GM18526 (cell line): ENCODE results near the gene GRK1.

ENCODE experiments used
- POLR2A ChIP-seq: IDR thresholded peaks from 3 replicates; pipeline ENCODE4 v1.6.1; 2011; ENCODE audit not compliant: insufficient read length; ENCODE audit errors: extremely low read depth

GRK1 gene

GRCh38 chr13:113765564-113765910 is 98.5 kb downstream of the GRK1 start:
- no peak for TF ChIP-seq POLR2A

DNA sequence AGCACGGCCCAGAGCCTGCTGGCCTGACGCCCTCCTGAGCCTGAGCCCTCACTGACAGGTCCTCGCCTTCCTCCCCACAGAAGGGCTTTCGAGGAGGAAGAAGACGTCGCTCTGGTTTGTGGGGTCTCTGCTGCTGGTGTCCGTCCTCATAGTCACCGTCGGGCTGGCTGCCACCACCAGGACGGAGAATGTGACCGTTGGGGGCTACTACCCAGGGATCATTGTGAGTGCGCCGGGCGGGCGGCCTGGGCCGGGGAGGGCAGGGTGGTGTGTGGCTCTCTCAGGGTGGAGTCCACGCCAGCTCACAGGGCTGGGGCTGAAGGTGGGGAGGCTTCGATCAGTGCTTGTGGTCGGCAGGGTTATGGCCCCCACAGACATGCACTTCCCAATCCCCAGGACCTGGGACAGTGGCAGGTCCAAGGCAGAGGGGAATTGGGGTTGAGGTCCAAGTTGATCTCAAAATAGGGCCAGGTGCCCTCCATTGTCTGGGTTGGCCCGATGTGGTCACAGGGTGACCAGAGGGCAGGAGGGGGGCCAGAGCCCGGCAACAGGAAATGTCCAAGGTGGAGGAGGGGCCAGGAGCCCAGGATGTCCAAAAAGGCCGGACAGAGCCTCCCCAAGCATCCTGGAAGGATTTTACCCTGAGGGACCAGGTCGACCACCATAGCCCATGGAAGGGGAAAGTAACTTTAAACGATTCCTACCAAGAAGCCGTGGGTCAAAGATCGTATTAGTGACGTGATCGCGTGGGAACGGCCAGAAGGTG is 99.2 kb downstream of the GRK1 start:
- TF ChIP-seq POLR2A = no peak

GRCh38 chr13:113767366-113767765 is 100.3 kb downstream of the GRK1 start:
- no peak for TF ChIP-seq POLR2A

DNA sequence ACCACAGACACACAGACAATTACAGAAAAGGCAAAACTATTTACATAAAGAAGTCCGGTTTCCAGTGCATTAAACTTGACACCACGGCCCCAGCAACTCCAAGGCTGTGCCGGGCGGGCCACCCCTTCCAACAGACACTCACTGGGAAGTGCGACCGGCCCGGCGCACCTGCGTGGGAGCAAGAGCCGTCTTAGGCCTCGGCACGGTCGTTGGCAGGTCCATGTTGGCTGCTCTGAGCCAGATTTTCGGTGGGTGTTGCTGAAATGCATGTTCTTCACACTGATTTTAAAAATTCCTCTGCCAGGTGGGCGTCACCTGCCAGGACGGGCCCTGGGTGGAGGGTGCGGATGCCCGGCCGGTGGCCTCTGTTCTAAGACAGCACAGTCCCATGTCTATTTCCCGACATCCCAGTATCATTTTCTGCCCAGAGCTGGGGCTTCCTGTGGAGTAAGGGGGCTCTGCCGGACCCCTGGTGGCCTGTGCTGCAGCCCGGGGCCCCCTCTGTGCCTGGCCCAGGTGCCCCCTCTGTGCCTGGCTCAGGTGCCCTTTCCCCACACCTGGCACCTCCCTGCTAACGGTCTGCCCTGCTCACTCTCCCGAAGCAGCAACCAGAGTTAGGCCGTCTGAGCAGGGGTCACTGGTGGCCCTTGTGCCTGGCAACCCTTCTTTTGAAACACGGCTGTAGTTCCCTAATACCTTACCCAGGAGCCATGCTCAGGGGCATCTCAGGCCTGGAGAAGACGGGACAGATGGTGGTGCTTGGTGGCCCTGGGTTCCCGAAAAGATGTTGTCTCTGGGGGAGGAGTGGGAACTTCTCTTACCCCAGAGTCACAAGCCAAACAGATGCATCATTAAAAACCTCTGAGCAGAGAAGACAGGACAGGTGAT is 101.2 kb downstream of the GRK1 start:
- TF ChIP-seq POLR2A = no peak

DNA sequence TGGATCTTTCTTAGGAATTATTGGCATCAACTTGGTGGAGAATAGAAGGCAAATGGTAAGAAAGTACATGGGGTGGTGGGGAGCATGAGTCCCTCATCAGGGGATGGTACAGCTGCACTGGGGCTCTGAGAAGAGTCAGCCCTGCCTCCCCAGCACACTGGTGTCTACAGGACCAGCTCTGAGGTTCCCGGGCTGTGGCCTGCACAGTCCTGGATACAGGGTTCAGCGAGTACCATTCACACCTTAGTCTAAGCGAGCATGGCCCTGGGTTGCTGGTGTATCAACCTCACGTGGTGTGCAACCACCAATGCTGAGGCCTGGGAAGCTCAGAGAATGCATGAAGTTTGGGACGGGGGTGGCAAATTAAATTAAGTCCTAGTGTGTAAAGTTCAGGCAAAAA is 102.1 kb downstream of the GRK1 start:
- no peak for TF ChIP-seq POLR2A

DNA sequence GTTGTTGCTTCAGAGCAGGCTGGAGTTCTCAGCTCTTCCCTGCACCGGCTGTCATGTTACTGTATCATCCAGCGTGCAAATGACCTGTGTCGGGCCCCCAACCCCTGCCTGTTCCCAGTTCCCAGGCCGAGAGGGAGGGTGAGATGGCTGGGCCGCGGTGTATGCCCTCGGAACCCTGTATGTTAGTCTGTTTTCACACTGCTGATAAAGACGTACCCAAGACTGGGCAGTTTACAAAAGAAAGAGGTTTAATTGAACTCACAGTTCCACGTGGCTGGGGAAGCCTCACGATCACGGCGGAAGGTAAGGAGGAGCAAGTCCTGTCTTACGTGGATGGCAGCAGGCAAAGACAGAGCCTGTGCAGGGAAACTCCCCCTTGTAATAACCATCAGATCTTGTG is 102.9 kb downstream of the GRK1 start:
- TF ChIP-seq POLR2A = no peak

DNA sequence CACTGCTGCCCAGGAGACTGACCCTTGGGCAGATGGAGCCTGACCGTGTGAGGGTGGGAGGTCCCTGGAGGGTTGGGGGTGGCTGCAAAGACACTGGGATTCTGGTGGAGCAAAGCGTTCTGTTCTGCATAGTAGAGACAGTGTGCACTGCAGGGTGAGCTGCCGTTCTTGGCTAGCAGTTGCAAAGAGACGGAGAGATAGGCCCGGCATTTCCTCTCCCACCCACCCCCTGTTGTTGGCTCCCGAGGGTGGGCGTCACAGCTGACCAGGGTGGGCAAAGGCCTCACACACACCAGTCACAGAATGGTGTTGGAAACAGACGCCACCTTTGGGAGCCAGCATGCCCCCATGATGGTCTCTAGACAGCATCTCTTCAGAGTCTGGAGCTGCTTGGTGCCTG is 103.4 kb downstream of the GRK1 start:
- no peak for TF ChIP-seq POLR2A

DNA sequence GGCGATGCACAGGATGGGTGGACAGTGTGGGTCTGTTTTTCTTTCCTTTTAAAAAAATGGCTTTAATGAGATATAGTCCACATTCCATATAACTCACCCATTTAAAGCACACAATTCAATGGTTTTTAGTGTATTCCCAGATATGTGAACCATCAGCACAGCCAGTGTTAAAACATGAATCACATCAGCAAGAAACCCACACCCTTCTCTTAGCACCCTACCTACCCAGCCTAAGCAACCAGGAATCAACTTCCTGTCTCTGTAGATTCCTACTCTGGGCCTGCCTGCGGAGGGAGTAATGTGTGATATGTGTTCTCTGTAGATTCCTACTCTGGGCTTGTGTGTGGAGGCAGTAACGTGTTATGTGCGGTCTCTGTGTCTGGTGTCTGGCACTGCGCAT is 103.9 kb downstream of the GRK1 start:
- no peak for TF ChIP-seq POLR2A

DNA sequence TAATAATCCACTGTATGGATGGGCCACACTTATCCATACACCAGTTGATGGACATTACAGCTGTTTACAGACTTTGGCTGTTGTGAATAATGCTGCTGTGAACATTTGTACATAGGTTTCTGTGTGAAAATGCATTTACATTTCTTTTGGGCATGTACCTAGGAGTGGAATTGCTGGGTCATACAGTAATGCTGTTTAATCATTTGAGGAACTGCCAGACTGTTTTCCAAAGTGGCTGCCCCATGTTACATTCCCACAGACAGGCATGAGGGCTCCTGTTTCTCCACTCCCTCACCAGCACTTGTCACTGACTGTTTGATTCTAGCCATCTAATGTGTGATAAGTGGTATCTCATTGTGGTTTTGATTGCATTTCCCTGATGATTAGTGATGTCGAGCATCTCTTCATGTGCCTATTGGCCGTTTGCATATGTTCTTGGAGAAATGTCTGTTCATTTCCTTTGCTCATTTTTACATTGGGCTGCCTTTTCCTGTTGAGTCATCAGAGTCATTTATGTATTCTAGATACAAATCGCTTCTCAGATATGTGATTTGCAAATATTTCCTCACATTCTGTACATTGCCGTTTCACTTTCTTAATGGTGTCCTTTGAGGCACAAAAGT is 104.8 kb downstream of the GRK1 start:
- TF ChIP-seq POLR2A = no peak

GRCh38 chr13:113774177-113775107 is 107.4 kb downstream of the GRK1 start:
- no peak for TF ChIP-seq POLR2A

- no peak for TF ChIP-seq POLR2A
Measured at GRCh38 chr13:113775451-113776145, 108.6 kb downstream of the GRK1 start.

DNA sequence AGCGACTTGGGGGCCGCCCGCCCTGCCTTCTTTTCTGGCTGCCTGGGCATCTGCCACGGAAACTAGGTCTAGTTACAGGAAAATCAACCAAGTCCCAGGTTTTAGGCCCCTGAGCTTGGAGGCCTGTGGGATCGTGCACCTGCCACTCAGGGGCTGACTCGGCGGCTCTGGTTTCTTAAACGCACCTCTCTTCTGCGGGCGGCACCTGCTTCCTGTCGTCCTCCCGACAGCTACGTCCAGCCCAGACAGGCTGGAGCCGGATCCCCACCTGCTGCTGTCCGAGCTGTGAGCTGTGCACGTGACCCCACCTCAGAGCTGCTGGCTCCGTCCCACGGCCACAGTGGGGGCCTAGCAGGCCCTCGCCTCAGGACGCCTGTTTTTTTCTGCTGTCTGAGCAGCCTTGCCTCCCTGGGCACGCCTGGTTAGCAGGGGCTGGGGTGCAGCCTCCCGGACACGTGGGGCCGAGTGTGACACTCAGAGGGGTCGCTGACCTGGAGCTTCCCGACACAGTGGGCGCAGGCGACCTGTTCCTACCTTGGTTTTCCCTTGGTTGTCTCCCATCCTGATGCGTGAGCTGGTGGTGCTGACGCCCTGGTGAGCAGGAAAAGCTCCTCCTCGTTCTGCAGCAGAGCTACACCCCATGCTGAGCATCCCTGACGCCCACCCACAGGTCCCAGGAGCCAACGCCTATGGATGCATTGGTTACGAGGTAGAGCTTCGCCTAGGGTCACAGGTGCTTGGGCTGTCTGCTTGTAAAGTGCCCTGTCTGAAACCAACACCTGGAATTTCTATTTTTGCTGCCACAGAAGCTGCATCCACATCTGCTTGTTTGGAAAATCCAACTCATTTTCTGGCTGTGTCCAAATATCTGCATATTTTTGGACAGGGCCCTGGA is 109.5 kb downstream of the GRK1 start:
- no peak for TF ChIP-seq POLR2A
